ENCODE measurements around the gene CEACAM7. TPM values are rescaled to one million over a fixed set of nuclear protein-coding genes. Genes with fewer than 3 reads are reported as not detected.

CEACAM7 gene
- total and polyA plus RNA-seq, 2 donors (not counting 1 experiment from before 2014, with no cell fraction given): not detected

DNA sequence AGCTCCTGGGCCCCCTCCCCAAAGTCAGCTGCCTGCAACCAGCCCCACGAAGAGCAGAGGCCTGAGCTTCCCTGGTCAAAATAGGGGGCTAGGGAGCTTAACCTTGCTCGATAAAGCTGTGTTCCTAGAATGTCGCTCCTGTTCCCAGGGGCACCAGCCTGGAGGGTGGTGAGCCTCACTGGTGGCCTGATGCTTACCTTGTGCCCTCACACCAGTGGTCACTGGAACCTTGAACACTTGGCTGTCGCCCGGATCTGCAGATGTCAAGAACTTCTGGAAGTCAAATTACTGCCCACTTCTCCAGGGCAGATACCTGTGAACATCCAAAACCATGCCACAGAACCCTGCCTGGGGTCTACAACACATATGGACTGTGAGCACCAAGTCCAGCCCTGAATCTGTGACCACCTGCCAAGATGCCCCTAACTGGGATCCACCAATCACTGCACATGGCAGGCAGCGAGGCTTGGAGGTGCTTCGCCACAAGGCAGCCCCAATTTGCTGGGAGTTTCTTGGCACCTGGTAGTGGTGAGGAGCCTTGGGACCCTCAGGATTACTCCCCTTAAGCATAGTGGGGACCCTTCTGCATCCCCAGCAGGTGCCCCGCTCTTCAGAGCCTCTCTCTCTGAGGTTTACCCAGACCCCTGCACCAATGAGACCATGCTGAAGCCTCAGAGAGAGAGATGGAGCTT lies 15.7 kb upstream of the CEACAM7 start:
- peaks cover 6% of the 10 kb centered on the region for H3K4me1 Mint-ChIP-seq
- H3K36me3 ChIP-seq (replicated peaks in 1 of 2; ENCODE audit: control extremely low read depth in 1 of 2, control insufficient read depth in 1 of 2, extremely low read depth in 1 of 2, insufficient read depth in 2 of 2, low read length in 1 of 2): no peaks in the 10 kb centered on the region
- DNase-seq (no peak), ATAC-seq (ENCODE audit: low read depth) (no peak)
- ChIA-PET POLR2A (no interaction called here), CTCF (interaction anchor here (0.5 kb wide), 1 partner anchor 86 kb away, joined by 3 read pairs; no protein-coding TSS in a partner anchor)
- peaks cover 0 to 4% of the 10 kb centered on the region in 2 donors for H3K4me1 ChIP-seq (ENCODE audit: control insufficient read depth in 2 of 2, insufficient read depth in 2 of 2, low read length in 2 of 2)
- TF ChIP-seq, protein P1, sequence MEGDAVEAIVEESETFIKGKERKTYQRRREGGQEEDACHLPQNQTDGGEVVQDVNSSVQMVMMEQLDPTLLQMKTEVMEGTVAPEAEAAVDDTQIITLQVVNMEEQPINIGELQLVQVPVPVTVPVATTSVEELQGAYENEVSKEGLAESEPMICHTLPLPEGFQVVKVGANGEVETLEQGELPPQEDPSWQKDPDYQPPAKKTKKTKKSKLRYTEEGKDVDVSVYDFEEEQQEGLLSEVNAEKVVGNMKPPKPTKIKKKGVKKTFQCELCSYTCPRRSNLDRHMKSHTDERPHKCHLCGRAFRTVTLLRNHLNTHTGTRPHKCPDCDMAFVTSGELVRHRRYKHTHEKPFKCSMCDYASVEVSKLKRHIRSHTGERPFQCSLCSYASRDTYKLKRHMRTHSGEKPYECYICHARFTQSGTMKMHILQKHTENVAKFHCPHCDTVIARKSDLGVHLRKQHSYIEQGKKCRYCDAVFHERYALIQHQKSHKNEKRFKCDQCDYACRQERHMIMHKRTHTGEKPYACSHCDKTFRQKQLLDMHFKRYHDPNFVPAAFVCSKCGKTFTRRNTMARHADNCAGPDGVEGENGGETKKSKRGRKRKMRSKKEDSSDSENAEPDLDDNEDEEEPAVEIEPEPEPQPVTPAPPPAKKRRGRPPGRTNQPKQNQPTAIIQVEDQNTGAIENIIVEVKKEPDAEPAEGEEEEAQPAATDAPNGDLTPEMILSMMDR (IDR thresholded peaks at IDR 0.05): no peak
- TF ChIP-seq EZH2 (IDR thresholded peaks at IDR 0.05; ENCODE audit: borderline replicate concordance, insufficient read depth, low read depth, low read length, poor library complexity, severe bottlenecking): no peak
- H2AFZ ChIP-seq (ENCODE audit: insufficient read depth, low read depth, low read length, poor library complexity, severe bottlenecking): no peak overlapping the region
- H3K4me3 Mint-ChIP-seq: no peak overlapping the region
- no peak overlapping the region for H3K27ac Mint-ChIP-seq
- no peaks in the 10 kb centered on the region for H3K79me2 ChIP-seq (ENCODE audit: control insufficient read depth, insufficient read depth, low read length)
- H3K27me3 Mint-ChIP-seq: peaks cover 39% of the 10 kb centered on the region
- no peak overlapping the region for H3K27ac ChIP-seq (ENCODE audit: low read length in 2 of 2)
- 90% methylated on average over 7 of the region's 8 CpGs for WGBS (ENCODE audit: insufficient coverage)
- H4K20me1 ChIP-seq (ENCODE audit: control insufficient read depth, insufficient read depth, low read length, poor library complexity, severe bottlenecking): no peaks in the 10 kb centered on the region
- no peak overlapping the region for H3K9ac ChIP-seq (ENCODE audit: low read length)
- H3K9me3 ChIP-seq (ENCODE audit: control extremely low read depth in 1 of 3, control insufficient read depth in 2 of 3, insufficient read depth in 1 of 3, low read length in 2 of 3): peaks cover 0 to 19% (median 0%) of the 10 kb centered on the region in 3 donors
- H3K4me3 ChIP-seq (ENCODE audit: control extremely low read depth in 1 of 5, extremely low read depth in 1 of 5, insufficient read depth in 1 of 5, low read depth in 2 of 5, low read length in 4 of 5): no peak overlapping the region
- H3K4me2 ChIP-seq (replicated peaks; ENCODE audit: low read depth, low read length, poor library complexity, severe bottlenecking): no peak overlapping the region
- peaks cover 0 to 27% (median 7%) of the 10 kb centered on the region in 4 experiments for H3K27me3 ChIP-seq (replicated peaks in 1 of 4; ENCODE audit: control extremely low read depth in 1 of 4, control insufficient read depth in 3 of 4, insufficient read depth in 4 of 4, low read length in 3 of 4)
- intact Hi-C loops (cut with micrococcal nuclease): no loop called here
- H3K9me3 Mint-ChIP-seq (ENCODE audit: insufficient read depth): no peaks in the 10 kb centered on the region

DNA sequence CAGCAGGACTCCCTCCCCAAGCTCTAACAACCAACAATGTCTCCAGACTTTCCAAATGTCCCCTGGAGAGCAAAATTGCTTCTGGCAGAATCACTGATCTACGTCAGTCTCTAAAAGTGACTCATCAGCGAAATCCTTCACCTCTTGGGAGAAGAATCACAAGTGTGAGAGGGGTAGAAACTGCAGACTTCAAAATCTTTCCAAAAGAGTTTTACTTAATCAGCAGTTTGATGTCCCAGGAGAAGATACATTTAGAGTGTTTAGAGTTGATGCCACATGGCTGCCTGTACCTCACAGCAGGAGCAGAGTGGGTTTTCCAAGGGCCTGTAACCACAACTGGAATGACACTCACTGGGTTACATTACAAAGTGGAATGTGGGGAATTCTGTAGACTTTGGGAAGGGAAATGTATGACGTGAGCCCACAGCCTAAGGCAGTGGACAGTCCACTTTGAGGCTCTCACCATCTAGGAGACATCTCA lies 14.1 kb upstream of the CEACAM7 start:
- no peak overlapping the region for H2AFZ ChIP-seq (ENCODE audit: insufficient read depth, low read depth, low read length, poor library complexity, severe bottlenecking)
- Mint-ChIP-seq H3K27ac (no peak overlapping the region), H3K4me1 (peaks cover 8% of the 10 kb centered on the region), H3K9me3 (ENCODE audit: insufficient read depth) (no peaks in the 10 kb centered on the region), H3K27me3 (peaks cover 35% of the 10 kb centered on the region), H3K4me3 (no peak overlapping the region)
- no peaks in the 10 kb centered on the region for H3K36me3 ChIP-seq (replicated peaks in 1 of 2; ENCODE audit: control extremely low read depth in 1 of 2, control insufficient read depth in 1 of 2, extremely low read depth in 1 of 2, insufficient read depth in 2 of 2, low read length in 1 of 2)
- no peaks in the 10 kb centered on the region for H3K79me2 ChIP-seq (ENCODE audit: control insufficient read depth, insufficient read depth, low read length)
- H3K4me1 ChIP-seq (ENCODE audit: control insufficient read depth in 2 of 2, insufficient read depth in 2 of 2, low read length in 2 of 2): peaks cover 0 to 4% of the 10 kb centered on the region in 2 donors
- H3K27me3 ChIP-seq (replicated peaks in 1 of 4; ENCODE audit: control extremely low read depth in 1 of 4, control insufficient read depth in 3 of 4, insufficient read depth in 4 of 4, low read length in 3 of 4): peaks cover 0 to 13% (median 2%) of the 10 kb centered on the region in 4 experiments
- CTCF ChIA-PET: interaction anchor here (2.3 kb wide), 1 partner anchor 11 kb away, joined by 6 read pairs; no protein-coding TSS in a partner anchor
- POLR2A ChIA-PET: no interaction called here
- H3K4me2 ChIP-seq (replicated peaks; ENCODE audit: low read depth, low read length, poor library complexity, severe bottlenecking): no peak overlapping the region
- no peaks in the 10 kb centered on the region for H4K20me1 ChIP-seq (ENCODE audit: control insufficient read depth, insufficient read depth, low read length, poor library complexity, severe bottlenecking)
- no peak overlapping the region for H3K4me3 ChIP-seq (ENCODE audit: control extremely low read depth in 1 of 5, extremely low read depth in 1 of 5, insufficient read depth in 1 of 5, low read depth in 2 of 5, low read length in 4 of 5)
- H3K9ac ChIP-seq (ENCODE audit: low read length): no peak overlapping the region
- peaks cover 0 to 19% (median 0%) of the 10 kb centered on the region in 3 donors for H3K9me3 ChIP-seq (ENCODE audit: control extremely low read depth in 1 of 3, control insufficient read depth in 2 of 3, insufficient read depth in 1 of 3, low read length in 2 of 3)
- WGBS (ENCODE audit: insufficient coverage): no CpG with 5 or more reads among the region's 3 CpGs
- ATAC-seq (ENCODE audit: low read depth): no peak
- H3K27ac ChIP-seq (ENCODE audit: low read length in 2 of 2): no peak overlapping the region
- DNase-seq: no peak
- intact Hi-C loops (cut with micrococcal nuclease): no loop called here
- TF ChIP-seq EZH2 (IDR thresholded peaks at IDR 0.05; ENCODE audit: borderline replicate concordance, insufficient read depth, low read depth, low read length, poor library complexity, severe bottlenecking): no peak
- TF ChIP-seq, protein P1 (IDR thresholded peaks at IDR 0.05): no peak

All from B cell (primary cell).